Upper lobe of right lung (tissue), 1 donor: Measurements from ENCODE around the gene TOMM7. TPM values are rescaled to one million over a fixed set of nuclear protein-coding genes. Genes with fewer than 3 reads are reported as not detected.

ENCODE experiments used
- ATAC-seq: fragments of 200-7000 bp; cut with Tn5 transposase; one replicate; pipeline ENCODE4 v1.9.1; 2020; ENCODE audit warnings: mild to moderate bottlenecking, moderate library complexity
- DNase-seq: peaks from one replicate; pipeline ENCODE4 v3.0.0-alpha.2; 2020
- H3K27ac ChIP-seq: fragments of 200-600 bp; one replicate; pipeline ENCODE4 v1.8.0; 2022
- H3K27me3 ChIP-seq: fragments of 200-600 bp; one replicate; pipeline ENCODE4 v1.8.0; 2022; ENCODE audit warnings: mild to moderate bottlenecking
- H3K36me3 ChIP-seq: fragments of 200-600 bp; one replicate; pipeline ENCODE4 v1.8.0; 2022
- H3K4me1 ChIP-seq: fragments of 200-600 bp; one replicate; pipeline ENCODE4 v1.8.0; 2022
- H3K4me3 ChIP-seq: fragments of 200-600 bp; one replicate; pipeline ENCODE4 v1.8.0; 2022; ENCODE audit warnings: mild to moderate bottlenecking
- H3K9me3 ChIP-seq: fragments of 200-600 bp; one replicate; pipeline ENCODE4 v1.8.0; 2022
- intact Hi-C: fragments of 100-400 bp; cut with DNase I; formaldehyde crosslinking; loops from one replicate; pipeline ENCODE4 v1.11.0; 2022
- total RNA-seq: library from RNA; stranded (reverse); fragmentation: NEBNext Ultra II Directional; extraction: Animal tissue kit (Norgen Biotek cat#: 25700); gene quantifications from one replicate; pipeline ENCODE4 v1.2.1, GENCODE V29; 2021
- TF ChIP-seq, protein P1 (sequence below): fragments of 200-600 bp; IDR thresholded peaks from one replicate; pipeline ENCODE4 v1.8.0; 2022; ENCODE audit warnings: antibody characterized with exemption
- donor health status: DM: no; HTN: yes; CAD: no; lungs with severe emphysema.

TOMM7 gene
- total RNA-seq, 1 donor from 2014 or later, result 361 TPM

DNA sequence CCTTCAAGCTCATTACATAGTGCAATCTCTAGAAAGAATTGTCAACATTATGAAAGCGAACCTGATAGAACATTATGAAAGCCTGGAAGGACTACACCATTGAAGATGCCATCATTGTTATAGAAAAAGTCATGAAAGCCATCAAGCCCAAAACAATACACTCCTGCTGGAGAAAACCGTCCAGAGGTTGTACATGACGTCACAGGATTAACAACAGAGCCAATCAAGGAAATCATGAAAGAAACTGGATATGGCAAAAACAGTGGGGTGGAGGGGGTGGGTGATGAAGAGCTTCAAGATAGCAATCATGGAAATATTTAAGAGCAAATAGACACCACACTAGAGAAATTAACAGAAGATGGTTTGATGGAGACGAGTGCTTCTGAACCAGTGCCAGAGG lies 45.7 kb downstream of the TOMM7 start:
- intact Hi-C loops, result no loop called here
- TF ChIP-seq, protein P1, sequence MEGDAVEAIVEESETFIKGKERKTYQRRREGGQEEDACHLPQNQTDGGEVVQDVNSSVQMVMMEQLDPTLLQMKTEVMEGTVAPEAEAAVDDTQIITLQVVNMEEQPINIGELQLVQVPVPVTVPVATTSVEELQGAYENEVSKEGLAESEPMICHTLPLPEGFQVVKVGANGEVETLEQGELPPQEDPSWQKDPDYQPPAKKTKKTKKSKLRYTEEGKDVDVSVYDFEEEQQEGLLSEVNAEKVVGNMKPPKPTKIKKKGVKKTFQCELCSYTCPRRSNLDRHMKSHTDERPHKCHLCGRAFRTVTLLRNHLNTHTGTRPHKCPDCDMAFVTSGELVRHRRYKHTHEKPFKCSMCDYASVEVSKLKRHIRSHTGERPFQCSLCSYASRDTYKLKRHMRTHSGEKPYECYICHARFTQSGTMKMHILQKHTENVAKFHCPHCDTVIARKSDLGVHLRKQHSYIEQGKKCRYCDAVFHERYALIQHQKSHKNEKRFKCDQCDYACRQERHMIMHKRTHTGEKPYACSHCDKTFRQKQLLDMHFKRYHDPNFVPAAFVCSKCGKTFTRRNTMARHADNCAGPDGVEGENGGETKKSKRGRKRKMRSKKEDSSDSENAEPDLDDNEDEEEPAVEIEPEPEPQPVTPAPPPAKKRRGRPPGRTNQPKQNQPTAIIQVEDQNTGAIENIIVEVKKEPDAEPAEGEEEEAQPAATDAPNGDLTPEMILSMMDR, result no peak
- H3K36me3 ChIP-seq, result no peaks in the 10 kb centered on the region
- ATAC-seq (no peak), DNase-seq (no peak)
- no peaks in the 10 kb centered on the region for H3K9me3 ChIP-seq
- H3K4me3 ChIP-seq, result no peak overlapping the region
- no peaks in the 10 kb centered on the region for H3K4me1 ChIP-seq
- H3K27ac ChIP-seq, result no peak overlapping the region
- H3K27me3 ChIP-seq, result no peaks in the 10 kb centered on the region

DNA sequence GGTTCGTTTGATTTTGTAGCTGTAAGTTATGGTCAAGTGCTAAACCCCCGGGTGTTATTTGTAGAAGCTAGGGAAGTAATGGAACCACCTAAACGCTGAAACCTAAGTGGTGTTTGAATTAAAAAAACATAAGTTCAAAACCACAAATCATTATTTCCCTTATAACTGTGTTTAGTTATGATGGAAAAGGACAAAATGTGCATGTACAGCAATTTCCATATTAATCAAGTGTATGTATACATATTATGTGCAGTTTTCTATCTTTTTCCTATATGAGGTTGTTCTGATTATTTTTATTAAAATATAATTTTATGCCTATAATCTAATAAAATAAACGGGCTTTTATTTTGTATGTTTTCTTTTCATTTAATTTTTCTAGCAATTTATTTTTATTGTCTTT lies 49.8 kb downstream of the TOMM7 start:
- H3K4me3 ChIP-seq, result no peak overlapping the region
- TF ChIP-seq, protein P1, result no peak

DNA sequence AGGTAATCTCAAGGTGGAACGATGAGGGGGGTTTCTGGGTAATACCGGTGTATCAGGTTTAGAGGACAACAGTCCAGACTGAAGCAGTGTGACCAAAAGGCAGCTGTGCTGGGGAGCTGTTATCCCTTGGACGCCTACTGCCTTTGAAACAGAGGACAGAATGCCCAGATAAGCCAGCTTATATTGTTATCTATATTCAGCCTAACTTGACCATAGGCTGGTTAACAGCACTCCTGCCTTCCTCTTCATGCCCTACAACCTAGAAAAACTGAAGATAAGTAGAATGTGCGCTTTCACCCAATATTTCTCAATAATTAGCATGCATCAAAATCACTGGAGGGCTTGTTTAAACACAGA lies 50.8 kb downstream of the TOMM7 start:
- Histone ChIP-seq H3K27me3 (no peaks in the 10 kb centered on the region), H3K4me3 (no peak overlapping the region), H3K36me3 (no peaks in the 10 kb centered on the region), H3K4me1 (no peaks in the 10 kb centered on the region), H3K27ac (no peak overlapping the region), H3K9me3 (no peaks in the 10 kb centered on the region)
- DNase-seq (no peak), ATAC-seq (no peak)
- TF ChIP-seq, protein P1, result no peak
- intact Hi-C loops, result no loop called here

More for the DNA sequence above, 49.8 kb downstream of the TOMM7 start:
- no peaks in the 10 kb centered on the region for H3K4me1 ChIP-seq
- no peaks in the 10 kb centered on the region for H3K9me3 ChIP-seq
- H3K36me3 ChIP-seq, result no peaks in the 10 kb centered on the region
- no peak overlapping the region for H3K27ac ChIP-seq
- no peak for ATAC-seq
- no peaks in the 10 kb centered on the region for H3K27me3 ChIP-seq
- no peak for DNase-seq
- intact Hi-C loops, result no loop called here

DNA sequence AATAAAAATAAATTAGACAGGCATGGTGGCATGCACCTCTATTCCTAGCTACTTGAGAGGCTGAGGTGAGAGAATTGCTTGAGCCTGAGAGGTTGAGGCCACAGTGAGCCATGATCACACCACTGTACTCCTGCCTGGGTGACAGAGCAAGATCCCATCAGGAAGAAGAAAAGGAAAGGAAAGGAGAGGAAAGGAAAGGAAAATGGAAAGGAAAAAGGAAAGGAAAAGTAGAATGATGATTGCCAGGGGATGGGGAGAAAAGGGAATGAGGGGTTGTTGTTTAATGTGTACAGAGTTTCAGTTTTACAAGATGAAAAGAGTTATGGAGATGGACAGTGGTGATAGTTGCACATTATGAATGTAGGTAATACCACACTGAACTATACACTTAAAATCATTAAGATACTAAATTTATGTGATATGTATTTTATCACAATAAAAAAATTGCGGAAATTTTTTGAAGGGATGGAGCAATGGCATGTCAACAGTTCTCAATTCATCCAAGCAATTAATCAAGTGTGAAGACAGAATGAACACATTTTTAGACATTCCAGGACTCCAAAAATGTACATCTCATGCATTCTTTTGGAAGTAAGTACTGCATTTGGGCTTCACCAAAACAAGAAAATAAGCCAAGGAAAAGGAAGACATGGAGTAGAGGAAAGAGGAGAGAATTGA lies 51.3 kb downstream of the TOMM7 start:
- Histone ChIP-seq H3K4me1 (no peaks in the 10 kb centered on the region), H3K9me3 (no peaks in the 10 kb centered on the region), H3K27me3 (no peaks in the 10 kb centered on the region), H3K27ac (no peak overlapping the region), H3K36me3 (no peaks in the 10 kb centered on the region), H3K4me3 (no peak overlapping the region)
- ATAC-seq (no peak), DNase-seq (no peak)
- intact Hi-C loops, result no loop called here
- TF ChIP-seq, protein P1, result no peak

DNA sequence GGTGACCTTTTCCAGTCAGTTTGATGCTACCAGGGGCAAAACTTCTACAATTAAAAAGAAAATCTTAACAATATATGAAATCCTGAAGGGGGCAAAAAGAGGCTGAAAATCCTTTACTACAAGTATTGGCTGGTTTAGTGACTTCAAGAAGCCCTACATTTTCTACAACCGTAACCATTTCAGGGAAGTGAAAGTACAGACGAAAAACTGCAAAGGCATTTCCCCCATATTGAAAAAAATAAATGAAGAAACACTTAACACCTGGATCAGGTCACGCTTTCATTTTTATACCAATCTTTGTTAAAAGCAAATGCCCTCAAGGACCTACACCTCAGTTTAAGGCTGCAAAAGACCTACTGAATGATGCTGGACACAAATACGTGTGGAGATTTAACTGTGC lies 57.0 kb downstream of the TOMM7 start:
- TF ChIP-seq, protein P1, result no peak
- Histone ChIP-seq H3K9me3 (peaks cover 2% of the 10 kb centered on the region), H3K4me1 (no peaks in the 10 kb centered on the region), H3K4me3 (no peak overlapping the region), H3K27ac (no peak overlapping the region), H3K27me3 (no peaks in the 10 kb centered on the region), H3K36me3 (no peaks in the 10 kb centered on the region)
- intact Hi-C loops, result no loop called here
- ATAC-seq, result no peak
- DNase-seq, result no peak

Other genes with a start within 250 kb of the TOMM7 start
- gene IL6, start 95.6 kb downstream of the TOMM7 start, total RNA-seq, result 6.5 TPM
- 47.7 TPM for gene HYCC1, start 191.3 kb upstream of the TOMM7 start, total RNA-seq